IMR-90 (cell line): ENCODE data around the gene RBPJL. TPM values are rescaled to one million over a fixed set of nuclear protein-coding genes. Genes with fewer than 3 reads are reported as not detected.

Experiments used
- ATAC-seq: fragments of 200-7000 bp; cut with Tn5 transposase; 2 replicates; pipeline ENCODE4 v1.9.1; 2020; ENCODE audit warnings: low read depth, mild to moderate bottlenecking, moderate library complexity
- BruUV-seq: library from RNA; stranded (reverse); fragments of 400-500 nt; replicated peaks from 2 replicates; lab custom pipeline; 2021; lab: Mats Ljungman, UMichigan
- CTCF ChIA-PET: fragments of 300-600 bp; formaldehyde crosslinking; extraction: SDS; loops from one replicate; lab custom pipeline; 2021; ENCODE audit warnings: antibody characterized with exemption; lab: Yijun Ruan, JAX
- POLR2A ChIA-PET: fragments of 300-600 bp; sonication (Branson Sonifier 250); formaldehyde crosslinking; loops from one replicate; lab custom pipeline; 2022; ENCODE audit warnings: antibody characterized with exemption; ENCODE audit not compliant: unreplicated experiment; lab: Charles Lee
- DNase-seq: peaks from one replicate; pipeline ENCODE4 v3.0.0; 2013
- H2AFZ ChIP-seq: replicated peaks from 2 replicates; pipeline ENCODE3; 2013; ENCODE audit warnings: low read length, mild to moderate bottlenecking; ENCODE audit not compliant: poor library complexity
- H2AK5ac ChIP-seq: 2 replicates; pipeline ENCODE4 v1.6.1; 2013; ENCODE audit warnings: low read depth, low read length, inconsistent platforms
- H2AK9ac ChIP-seq: replicated peaks from 2 replicates; pipeline ENCODE3; 2013; ENCODE audit warnings: mild to moderate bottlenecking, low read depth, low read length, moderate library complexity; ENCODE audit not compliant: poor library complexity
- H2BK120ac ChIP-seq: 2 replicates; pipeline ENCODE4 v1.6.1; 2013; ENCODE audit warnings: low read depth, low read length, inconsistent platforms
- H2BK15ac ChIP-seq: 3 replicates; pipeline ENCODE4 v1.6.1; 2013; ENCODE audit warnings: low read depth, low read length, inconsistent platforms
- H2BK20ac ChIP-seq: 2 replicates; pipeline ENCODE4 v1.6.1; 2013; ENCODE audit warnings: low read depth, mild to moderate bottlenecking, inconsistent platforms, low read length, moderate library complexity
- H2BK5ac ChIP-seq: 2 replicates; pipeline ENCODE4 v1.6.1; 2013; ENCODE audit warnings: mild to moderate bottlenecking, low read depth, low read length, inconsistent platforms; ENCODE audit not compliant: poor library complexity, severe bottlenecking
- H3K14ac ChIP-seq: replicated peaks from 2 replicates; pipeline ENCODE4 v1.6.1; 2013; ENCODE audit warnings: low read depth, low read length, inconsistent platforms
- H3K18ac ChIP-seq: 2 replicates; pipeline ENCODE4 v1.6.1; 2013; ENCODE audit warnings: low read depth, low read length, control low read depth
- H3K23ac ChIP-seq: 2 replicates; pipeline ENCODE4 v1.6.1; 2013; ENCODE audit warnings: low read depth, low read length, inconsistent platforms
- H3K27ac ChIP-seq: 2 replicates; pipeline ENCODE4 v1.5.1; 2013; ENCODE audit warnings: mild to moderate bottlenecking, control low read depth, low read length; ENCODE audit not compliant: insufficient read depth
- H3K27me3 ChIP-seq: 2 replicates; pipeline ENCODE4 v1.6.1; 2013; ENCODE audit warnings: low read length; ENCODE audit not compliant: control insufficient read depth, insufficient read depth
- H3K36me3 ChIP-seq: 2 replicates; pipeline ENCODE4 v1.6.1; 2013; ENCODE audit warnings: low read length, mixed read lengths; ENCODE audit not compliant: control insufficient read depth, insufficient read depth
- H3K4ac ChIP-seq: 2 replicates; pipeline ENCODE4 v1.6.1; 2013; ENCODE audit warnings: low read depth, low read length, inconsistent platforms
- H3K4me1 ChIP-seq: 2 replicates; pipeline ENCODE4 v1.6.1; 2013; ENCODE audit warnings: low read length, mixed read lengths; ENCODE audit not compliant: control insufficient read depth, insufficient read depth
- H3K4me2 ChIP-seq: 2 replicates; pipeline ENCODE4 v1.6.1; 2013; ENCODE audit warnings: low read depth, mild to moderate bottlenecking, control low read depth, low read length, moderate library complexity
- H3K4me3 ChIP-seq: 2 replicates; pipeline ENCODE4 v1.5.1; 2013; ENCODE audit warnings: low read depth, mild to moderate bottlenecking, control low read depth, low read length, moderate library complexity; ENCODE audit not compliant: insufficient read depth
- H3K56ac ChIP-seq: 2 replicates; pipeline ENCODE4 v1.6.1; 2013; ENCODE audit warnings: low read length, inconsistent platforms; ENCODE audit not compliant: insufficient read depth; ENCODE audit errors: extremely low read depth
- H3K79me1 ChIP-seq, 2 experiments: 2 replicates each; pipeline ENCODE4 v1.6.1; 2013; ENCODE audit warnings: low read length in 2 of 2, inconsistent platforms in 1 of 2, low read depth in 1 of 2
- H3K9ac ChIP-seq: 2 replicates; pipeline ENCODE4 v1.6.1; 2013; ENCODE audit warnings: low read depth, low read length, control low read depth
- H3K9me1 ChIP-seq: 2 replicates; pipeline ENCODE4 v1.6.1; 2013; ENCODE audit warnings: low read length, inconsistent platforms; ENCODE audit not compliant: insufficient read depth
- H3K9me3 ChIP-seq: 2 replicates; pipeline ENCODE4 v1.6.1; 2013; ENCODE audit warnings: low read length; ENCODE audit not compliant: control insufficient read depth, insufficient read depth
- H4K20me1 ChIP-seq: 2 replicates; pipeline ENCODE4 v1.6.1; 2013; ENCODE audit warnings: low read length, inconsistent platforms; ENCODE audit not compliant: insufficient read depth
- H4K5ac ChIP-seq: 2 replicates; pipeline ENCODE4 v1.6.1; 2013; ENCODE audit warnings: mild to moderate bottlenecking, low read depth, low read length, control low read depth
- H4K8ac ChIP-seq, 2 experiments: 2 replicates each; pipeline ENCODE4 v1.6.1; 2013; ENCODE audit warnings: low read depth in 2 of 2, low read length in 2 of 2, control low read depth in 1 of 2, inconsistent platforms in 1 of 2
- H4K91ac ChIP-seq: 2 replicates; pipeline ENCODE4 v1.6.1; 2013; ENCODE audit warnings: low read depth, low read length, inconsistent platforms; ENCODE audit not compliant: insufficient read depth
- BHLHE40 ChIP-seq: fragments of 150-350 bp; IDR thresholded peaks from 2 replicates; pipeline ENCODE4 v1.6.1; 2016; ENCODE audit warnings: mild to moderate bottlenecking, low read depth, low read length
- CEBPB ChIP-seq: IDR thresholded peaks from 2 replicates; pipeline ENCODE4 v1.6.1; 2012; ENCODE audit warnings: low read depth, low read length, improper control_type of control experiment
- CHD1 ChIP-seq: IDR thresholded peaks from 2 replicates; pipeline ENCODE4 v1.6.1; 2012; ENCODE audit warnings: low read depth, low read length, improper control_type of control experiment
- FOS ChIP-seq: fragments of 150-350 bp; IDR thresholded peaks from 2 replicates; pipeline ENCODE4 v1.6.1; 2016; ENCODE audit warnings: low read depth, low read length
- MAZ ChIP-seq: IDR thresholded peaks from 2 replicates; pipeline ENCODE4 v1.6.1; 2012; ENCODE audit warnings: low read depth, mild to moderate bottlenecking, low read length, improper control_type of control experiment, moderate library complexity, borderline replicate concordance
- MXI1 ChIP-seq: IDR thresholded peaks from 2 replicates; pipeline ENCODE4 v1.6.1; 2012; ENCODE audit warnings: low read depth, mild to moderate bottlenecking, low read length, moderate library complexity, borderline replicate concordance
- NFE2L2 ChIP-seq: fragments of 150-350 bp; IDR thresholded peaks from 2 replicates; pipeline ENCODE4 v1.6.1; 2016; ENCODE audit warnings: low read depth, mild to moderate bottlenecking, low read length
- POLR2A ChIP-seq: IDR thresholded peaks from 2 replicates; pipeline ENCODE4 v1.6.1; 2012; ENCODE audit warnings: mild to moderate bottlenecking, low read depth, low read length
- RAD21 ChIP-seq: IDR thresholded peaks from 2 replicates; pipeline ENCODE4 v1.6.1; 2012; ENCODE audit warnings: low read length, improper control_type of control experiment
- RFX5 ChIP-seq: IDR thresholded peaks from 2 replicates; pipeline ENCODE4 v1.8.0; 2012; ENCODE audit warnings: low read depth, mild to moderate bottlenecking, low read length, moderate library complexity
- SMC3 ChIP-seq: fragments of 150-350 bp; IDR thresholded peaks from 2 replicates; pipeline ENCODE4 v1.6.1; 2016; ENCODE audit warnings: low read depth, mild to moderate bottlenecking, antibody characterized with exemption, low read length, moderate library complexity
- WGBS, 2 experiments: methylation state at CpG; one replicate each; pipeline versions ENCODE4 v1.1.5 to v1.1.7; 2013; ENCODE audit warnings: missing lambda C conversion rate in 2 of 2; ENCODE audit not compliant: insufficient read length in 1 of 2; ENCODE audit errors: extremely low coverage in 2 of 2; 5-methylcytosine and 5-hydroxymethylcytosine counted together
- dilution Hi-C: fragments of 300-500 bp; cut with HindIII; formaldehyde crosslinking; loops from one replicate; pipeline ENCODE4 v1.14.3; 2018; ENCODE audit warnings: low sequenced_read_pairs; ENCODE audit not compliant: unreplicated experiment
- in situ Hi-C: fragments of 300-500 bp; cut with MboI; formaldehyde crosslinking; loops from 3 replicates; pipeline ENCODE4 v1.14.3; 2019; ENCODE audit warnings: low sequenced_read_pairs, inconsistent platforms, mixed read lengths
- intact Hi-C: fragments of 100-400 bp; cut with micrococcal nuclease; formaldehyde crosslinking; loops from 2 replicates; pipeline ENCODE4 v1.10.0; 2022
- polyA plus RNA-seq, 3 experiments: library from polyadenylated mRNA; depleted of rRNA; stranded (reverse); fragments of >200 nt; gene quantifications; 2 replicates each; pipeline ENCODE4 v1.2.3, GENCODE V29; 2012; ENCODE audit warnings: low replicate concordance in 1 of 3
- total RNA-seq: library from RNA; depleted of rRNA; stranded (reverse); fragments of >200 nt; gene quantifications from 2 replicates; pipeline ENCODE4 v1.2.3, GENCODE V29; 2012
- TF ChIP-seq, protein P1 (sequence below): conservative IDR thresholded peaks from 2 replicates; pipeline ENCODE4 v1.5.1; 2012; ENCODE audit warnings: mild to moderate bottlenecking, low read depth, low read length, improper control_type of control experiment
- TF ChIP-seq, protein P2 (sequence below): fragments of 150-350 bp; IDR thresholded peaks from 2 replicates; pipeline ENCODE4 v1.6.1; 2016; ENCODE audit warnings: low read depth, mild to moderate bottlenecking, low read length, moderate library complexity, borderline replicate concordance

RBPJL gene
- total and polyA plus RNA-seq, 2 of the 4 experiments (the other 2 are of a cell fraction): not detected

- ChIA-PET CTCF (interaction anchor here (0.6 to 2.1 kb wide), 12 partner anchors 8 to 120 kb away, joined by 3 to 16 read pairs (median 3); no protein-coding TSS in a partner anchor), POLR2A (interaction anchor here (0.8 to 1.1 kb wide), 2 partner anchors 8 to 26 kb away, joined by 4 read pairs; no protein-coding TSS in a partner anchor)
- Histone ChIP-seq H3K27me3 (no peaks in the 10 kb centered on the region), H2BK5ac (peak overlapping the region; percentile 10), H3K9me3 (no peaks in the 10 kb centered on the region), H2AK9ac (peak overlapping the region; percentile 98), H3K14ac (peak overlapping the region; percentile 24), H2AFZ (peak overlapping the region; percentile 100), H3K79me1 (peaks cover 9 to 39% of the 10 kb centered on the region in 2 experiments), H4K91ac (no peak overlapping the region; the same call in 1 of the 2 replicates), H3K9ac (peak overlapping the region; percentile 91), H2AK5ac (peak overlapping the region; percentile 57; the same call in 1 of the 2 replicates), H3K36me3 (peaks cover 19% of the 10 kb centered on the region), H3K56ac (peak overlapping the region; percentile 68), H3K4me1 (peaks cover 8% of the 10 kb centered on the region), H3K18ac (no peak overlapping the region), H3K9me1 (peaks cover 14% of the 10 kb centered on the region), H3K4me2 (peak overlapping the region; percentile 61), H2BK20ac (no peak overlapping the region), H2BK120ac (peak overlapping the region; percentile 22; the same call in 1 of the 2 replicates), H4K5ac (no peak overlapping the region), H2BK15ac (no peak overlapping the region), H3K27ac (peak overlapping the region; percentile 94), H3K4me3 (peak overlapping the region; percentile 65), H3K4ac (0 out of 2 replicates have a peak overlapping the region, but pooled peaks have one; percentile 46), H4K8ac (peak overlapping the region; percentile 20 to 76; a peak in 2 of 4 replicates), H4K20me1 (no peaks in the 10 kb centered on the region), H3K23ac (peak overlapping the region; percentile 65)
- dilution Hi-C loops: no loop called here
- 24% methylated on average over 16 of the region's 23 CpGs; no CpG with 5 or more reads in 1 of the 2 experiments for WGBS, 2 experiments
- intact Hi-C loops: loop anchor here (1.0 to 5.0 kb wide), 4 partner anchors 45 to 407 kb away; partner anchors contain the start of gene PIGT
- DNase-seq: no peak
- no TSS peak for BruUV-seq
- in situ Hi-C loops: no loop called here
- no peak for ATAC-seq
- TF ChIP-seq CEBPB (no peak), RFX5 (no peak), NFE2L2 (no peak), FOS (no peak), RAD21 (no peak), POLR2A (no peak), CHD1 (no peak), MAZ (no peak), SMC3 (no peak), MXI1 (no peak), BHLHE40 (no peak)
- TF ChIP-seq, protein P1, sequence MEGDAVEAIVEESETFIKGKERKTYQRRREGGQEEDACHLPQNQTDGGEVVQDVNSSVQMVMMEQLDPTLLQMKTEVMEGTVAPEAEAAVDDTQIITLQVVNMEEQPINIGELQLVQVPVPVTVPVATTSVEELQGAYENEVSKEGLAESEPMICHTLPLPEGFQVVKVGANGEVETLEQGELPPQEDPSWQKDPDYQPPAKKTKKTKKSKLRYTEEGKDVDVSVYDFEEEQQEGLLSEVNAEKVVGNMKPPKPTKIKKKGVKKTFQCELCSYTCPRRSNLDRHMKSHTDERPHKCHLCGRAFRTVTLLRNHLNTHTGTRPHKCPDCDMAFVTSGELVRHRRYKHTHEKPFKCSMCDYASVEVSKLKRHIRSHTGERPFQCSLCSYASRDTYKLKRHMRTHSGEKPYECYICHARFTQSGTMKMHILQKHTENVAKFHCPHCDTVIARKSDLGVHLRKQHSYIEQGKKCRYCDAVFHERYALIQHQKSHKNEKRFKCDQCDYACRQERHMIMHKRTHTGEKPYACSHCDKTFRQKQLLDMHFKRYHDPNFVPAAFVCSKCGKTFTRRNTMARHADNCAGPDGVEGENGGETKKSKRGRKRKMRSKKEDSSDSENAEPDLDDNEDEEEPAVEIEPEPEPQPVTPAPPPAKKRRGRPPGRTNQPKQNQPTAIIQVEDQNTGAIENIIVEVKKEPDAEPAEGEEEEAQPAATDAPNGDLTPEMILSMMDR: no peak
- TF ChIP-seq, protein P2, sequence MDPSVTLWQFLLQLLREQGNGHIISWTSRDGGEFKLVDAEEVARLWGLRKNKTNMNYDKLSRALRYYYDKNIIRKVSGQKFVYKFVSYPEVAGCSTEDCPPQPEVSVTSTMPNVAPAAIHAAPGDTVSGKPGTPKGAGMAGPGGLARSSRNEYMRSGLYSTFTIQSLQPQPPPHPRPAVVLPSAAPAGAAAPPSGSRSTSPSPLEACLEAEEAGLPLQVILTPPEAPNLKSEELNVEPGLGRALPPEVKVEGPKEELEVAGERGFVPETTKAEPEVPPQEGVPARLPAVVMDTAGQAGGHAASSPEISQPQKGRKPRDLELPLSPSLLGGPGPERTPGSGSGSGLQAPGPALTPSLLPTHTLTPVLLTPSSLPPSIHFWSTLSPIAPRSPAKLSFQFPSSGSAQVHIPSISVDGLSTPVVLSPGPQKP: no peak
Measured at GRCh38 chr20:45363611-45364492, 57.2 kb downstream of the RBPJL start.
